Testis (tissue), 2 donors: Measurements from ENCODE around the gene COL13A1.

Experiments used
- CTCF ChIP-seq, 3 experiments: fragments of 450-650 bp in 2 of 3; fragments of 200-600 bp in 1 of 3; sonication (generic) in 1 of 3; IDR thresholded peaks; one replicate each; pipeline ENCODE4 v1.5.1; 2016 to 2019; ENCODE audit warnings: antibody characterized with exemption in 3 of 3, mild to moderate bottlenecking in 2 of 3, moderate library complexity in 1 of 3
- POLR2A ChIP-seq: fragments of 450-650 bp; IDR thresholded peaks from one replicate; pipeline ENCODE4 v1.6.1; 2017; ENCODE audit warnings: antibody characterized with exemption, mild to moderate bottlenecking, moderate library complexity

GRCh38 chr10:69956741-69957230 is 155.1 kb downstream of the COL13A1 start:
- TF ChIP-seq CTCF (IDR thresholded peaks at IDR 0.05) (no peak), POLR2A (no peak)
